Adrenal gland (tissue), 12 donors: ENCODE results near the gene OR5A2. TPM values are rescaled to one million over a fixed set of nuclear protein-coding genes. Genes with fewer than 3 reads are reported as not detected.

Experiments
- DNase-seq, 7 donors: peaks; one replicate each; pipeline ENCODE4 v3.0.0-alpha.2; 2019 to 2020
- H3K27ac ChIP-seq, 5 donors: fragments of 200-600 bp; sonication (generic) in 4 of 5; 1 replicate in 3 of 5; 2 replicates in 2 of 5; pipeline versions ENCODE4 v1.5.1 to v1.8.0; 2016 to 2020; ENCODE audit warnings: mild to moderate bottlenecking in 1 of 5
- H3K27me3 ChIP-seq: fragments of 200-600 bp; 2 replicates; pipeline ENCODE4 v1.8.0; 2021
- H3K36me3 ChIP-seq, 2 donors: fragments of 200-600 bp; replicated peaks in 1 of 2; 1 replicate in 1 of 2; 2 replicates in 1 of 2; pipeline versions ENCODE4 v1.5.1 to v1.8.0; 2018 to 2022
- H3K4me1 ChIP-seq, 2 donors: fragments of 200-600 bp; replicated peaks in 1 of 2; 1 replicate in 1 of 2; 2 replicates in 1 of 2; pipeline versions ENCODE4 v1.5.1 to v1.8.0; 2018 to 2021
- H3K4me3 ChIP-seq, 4 donors: fragments of 200-600 bp; sonication (generic) in 3 of 4; one replicate each; pipeline ENCODE4 v1.5.1; 2016 to 2018
- H3K9me3 ChIP-seq, 3 donors: fragments of 200-600 bp; sonication (generic) in 1 of 3; replicated peaks in 1 of 3; 1 replicate in 2 of 3; 2 replicates in 1 of 3; pipeline versions ENCODE4 v1.5.1 to v1.8.0; 2016 to 2021
- CTCF ChIP-seq, 6 experiments: fragments of 450-650 bp in 4 of 6; fragments of 200-600 bp in 2 of 6; sonication (generic) in 1 of 6; IDR thresholded peaks; 1 replicate in 5 of 6; 2 replicates in 1 of 6; pipeline versions ENCODE4 v1.5.1 to v1.8.0; 2016 to 2021; ENCODE audit warnings: antibody characterized with exemption in 6 of 6, mild to moderate bottlenecking in 2 of 6, moderate library complexity in 1 of 6
- POLR2A ChIP-seq, 2 donors: fragments of 450-650 bp; IDR thresholded peaks; one replicate each; pipeline ENCODE4 v1.6.1; 2017; ENCODE audit warnings: antibody characterized with exemption in 2 of 2, mild to moderate bottlenecking in 2 of 2, moderate library complexity in 1 of 2
- WGBS, 4 donors: extraction: QIAGEN DNeasy Blood & Tissue Kit in 2 of 4; methylation state at CpG; one replicate each; pipeline versions ENCODE4 v1.1.5 to v1.1.7; 2013 to 2017; 5-methylcytosine and 5-hydroxymethylcytosine counted together
- intact Hi-C, 2 donors: fragments of 100-400 bp; cut with DNase I; formaldehyde crosslinking; loops; one replicate each; pipeline versions ENCODE4 v1.14.1 to v1.15.0; 2022 to 2023
- polyA plus RNA-seq, 3 donors: library from polyadenylated mRNA; stranded (reverse); fragments of 200-250 nt in 2 of 3; fragments of 350-450 nt in 1 of 3; fragmentation: Illumina TruSeq in 1 of 3; extraction: RNeasy Lipid Tissue Mini Kit (QIAGEN cat#74804) in 1 of 3; gene quantifications; one replicate each; pipeline ENCODE4 v1.2.3, GENCODE V29; 2013 to 2014
- total RNA-seq, 9 donors: library from RNA; depleted of rRNA in 4 of 9; stranded (reverse); fragments of >200 nt in 4 of 9; fragments of 120-200 nt in 1 of 9; fragmentation: NEBNext Ultra II Directional in 1 of 9; extraction: Animal tissue kit (Norgen Biotek cat#: 25700) in 1 of 9; gene quantifications; one replicate each; pipeline versions ENCODE4 v1.1.0 to v1.2.4, GENCODE V29; 2013 to 2023
- donor health status: healthy with polysubstance abuse.
- donor health status: Bipolar disorder and iron deficiency.
- donor health status: DM: yes; HTN: yes; CAD: no.
- donor health status: DM: no; HTN: no; CAD: no.
- donor health status: DM: no; HTN: no; CAD: no.
- donor health status: DM: yes; HTN: yes; CAD: no.

The OR5A2 gene
- total and polyA plus RNA-seq, 12 donors: not detected

DNA sequence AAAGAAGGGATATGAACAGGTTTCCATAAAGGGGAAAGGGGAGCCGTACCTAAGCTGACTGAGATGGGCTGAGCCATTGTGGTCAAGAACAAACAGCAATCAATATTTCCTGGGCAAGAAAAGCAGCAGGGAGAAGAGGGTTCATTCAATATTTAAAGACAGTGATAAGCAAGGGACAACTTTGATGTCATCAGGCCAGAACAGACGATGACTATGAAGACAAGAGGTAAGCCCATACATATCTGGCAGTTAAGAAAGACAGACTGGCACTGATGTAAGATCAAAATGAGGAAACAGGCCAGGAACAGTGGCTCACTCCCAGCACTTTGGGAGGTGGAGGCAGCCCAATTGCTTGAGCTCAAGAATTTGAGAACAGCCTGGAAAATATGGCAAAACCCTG, 2.4 kb downstream of the OR5A2 start:
- Histone ChIP-seq H3K27me3 (no peaks in the 10 kb centered on the region), H3K9me3 (no peaks in the 10 kb centered on the region), H3K4me3 (no peak overlapping the region), H3K36me3 (no peaks in the 10 kb centered on the region), H3K27ac (no peak overlapping the region), H3K4me1 (no peaks in the 10 kb centered on the region)
- 63 to 86% (median 71%) methylated on average over 2 of the region's 2 CpGs for WGBS, 4 donors
- DNase-seq: no peak
- TF ChIP-seq CTCF (IDR thresholded peaks at IDR 0.05) (no peak), POLR2A (IDR thresholded peaks at IDR 0.05) (no peak)
- intact Hi-C loops: loop anchor here in 1 of 2 donors (10.0 kb wide), 1 partner anchor 249 kb away; the partner anchor contains the start of gene DTX4

- intact Hi-C loops: no loop called here
- Histone ChIP-seq H3K36me3 (no peaks in the 10 kb centered on the region), H3K27me3 (no peaks in the 10 kb centered on the region), H3K9me3 (no peaks in the 10 kb centered on the region), H3K4me3 (no peak overlapping the region), H3K4me1 (no peaks in the 10 kb centered on the region), H3K27ac (no peak overlapping the region)
- DNase-seq: no peak
- WGBS, 4 donors: 57 to 74% (median 63%) methylated on average over 2 of the region's 2 CpGs
- TF ChIP-seq CTCF (IDR thresholded peaks at IDR 0.05) (no peak), POLR2A (IDR thresholded peaks at IDR 0.05) (no peak)
Observed at GRCh38 chr11:59418156-59418555, 8.1 kb downstream of the OR5A2 start.

DNA sequence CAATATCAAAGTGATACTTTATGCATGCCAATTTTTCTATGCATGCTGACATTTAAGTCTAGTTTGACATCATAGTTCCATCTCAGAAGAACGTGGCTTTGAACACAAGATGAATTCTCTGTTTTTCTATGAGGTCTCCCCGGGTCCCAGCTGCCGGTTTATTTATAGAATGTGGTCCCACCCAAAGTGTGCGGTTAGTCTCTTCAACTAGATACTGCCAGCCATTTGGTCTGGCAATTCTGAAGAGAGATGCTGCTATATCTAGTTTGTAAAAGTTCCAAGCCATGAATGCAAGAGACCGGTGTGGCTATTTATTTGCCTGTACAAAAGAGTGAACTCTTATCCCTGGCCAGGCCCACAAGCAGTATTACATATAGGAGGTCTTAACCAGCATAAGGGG, 9.2 kb downstream of the OR5A2 start:
- WGBS, 4 donors: 44 to 59% (median 56%) methylated on average over 5 of the region's 5 CpGs
- no peaks in the 10 kb centered on the region for H3K27me3 ChIP-seq
- no peaks in the 10 kb centered on the region for H3K9me3 ChIP-seq
- intact Hi-C loops: no loop called here
- TF ChIP-seq CTCF (IDR thresholded peaks at IDR 0.05): no peak
- no peak for TF ChIP-seq POLR2A (IDR thresholded peaks at IDR 0.05)
- no peak overlapping the region for H3K4me3 ChIP-seq
- no peaks in the 10 kb centered on the region for H3K4me1 ChIP-seq
- no peak for DNase-seq
- H3K27ac ChIP-seq: no peak overlapping the region
- H3K36me3 ChIP-seq: no peaks in the 10 kb centered on the region

GRCh38 chr11:59416613-59417012, 9.6 kb downstream of the OR5A2 start:
- no peaks in the 10 kb centered on the region for H3K9me3 ChIP-seq
- no peaks in the 10 kb centered on the region for H3K36me3 ChIP-seq
- no peaks in the 10 kb centered on the region for H3K27me3 ChIP-seq
- no peak for TF ChIP-seq POLR2A (IDR thresholded peaks at IDR 0.05)
- TF ChIP-seq CTCF (IDR thresholded peaks at IDR 0.05): no peak
- H3K4me3 ChIP-seq: no peak overlapping the region
- no peaks in the 10 kb centered on the region for H3K4me1 ChIP-seq
- 65 to 87% (median 78%) methylated on average over 5 of the region's 5 CpGs for WGBS, 4 donors
- intact Hi-C loops: no loop called here
- no peak overlapping the region for H3K27ac ChIP-seq
- DNase-seq: no peak
